ENCODE results near the gene HS1BP3.

Gene HS1BP3

DNA sequence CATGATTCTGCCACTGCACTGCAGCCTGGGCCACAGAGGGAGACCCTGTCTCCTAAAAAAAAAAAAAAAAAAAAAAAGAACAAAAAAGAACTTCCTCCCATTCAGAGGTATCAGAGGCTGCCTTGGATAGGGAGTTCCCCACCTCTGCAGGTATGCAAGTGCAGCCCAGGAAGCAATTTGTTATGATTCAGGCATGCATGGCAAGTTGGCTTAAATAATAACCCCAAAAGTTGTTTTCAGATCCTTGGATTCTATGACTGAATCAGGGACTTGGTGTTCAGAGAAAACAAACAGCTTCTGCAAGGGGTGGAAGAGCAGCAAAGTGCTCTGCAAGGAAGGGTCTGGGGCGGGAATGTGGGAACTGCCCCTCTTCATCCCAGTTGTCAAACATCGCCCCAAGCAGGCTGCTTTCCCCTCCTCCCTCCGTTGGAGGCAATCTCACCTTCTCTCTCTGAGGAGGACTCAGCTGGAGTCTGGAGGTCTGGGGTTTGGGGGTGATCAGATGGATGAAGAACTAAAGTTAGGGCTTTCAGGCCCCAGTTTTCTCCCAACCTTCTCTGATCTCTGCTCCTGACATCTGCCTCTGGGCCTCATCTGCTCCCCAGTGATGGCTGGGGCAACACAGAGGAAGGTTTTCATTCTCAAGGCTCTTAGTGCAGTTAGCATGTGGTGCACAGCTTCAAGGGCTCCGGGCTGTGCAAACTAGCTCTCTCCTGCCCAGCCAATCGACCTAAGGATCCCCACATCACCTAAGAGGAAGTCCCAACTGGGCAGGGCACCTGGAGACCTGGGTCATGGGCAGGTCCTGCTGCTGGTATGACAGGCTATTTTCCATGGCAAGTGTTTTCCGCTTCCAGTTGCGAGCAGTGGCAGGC is 12.5 kb upstream of the HS1BP3 start:
- no peak for DNase-seq (ENCODE audit: low spot score)

DNA sequence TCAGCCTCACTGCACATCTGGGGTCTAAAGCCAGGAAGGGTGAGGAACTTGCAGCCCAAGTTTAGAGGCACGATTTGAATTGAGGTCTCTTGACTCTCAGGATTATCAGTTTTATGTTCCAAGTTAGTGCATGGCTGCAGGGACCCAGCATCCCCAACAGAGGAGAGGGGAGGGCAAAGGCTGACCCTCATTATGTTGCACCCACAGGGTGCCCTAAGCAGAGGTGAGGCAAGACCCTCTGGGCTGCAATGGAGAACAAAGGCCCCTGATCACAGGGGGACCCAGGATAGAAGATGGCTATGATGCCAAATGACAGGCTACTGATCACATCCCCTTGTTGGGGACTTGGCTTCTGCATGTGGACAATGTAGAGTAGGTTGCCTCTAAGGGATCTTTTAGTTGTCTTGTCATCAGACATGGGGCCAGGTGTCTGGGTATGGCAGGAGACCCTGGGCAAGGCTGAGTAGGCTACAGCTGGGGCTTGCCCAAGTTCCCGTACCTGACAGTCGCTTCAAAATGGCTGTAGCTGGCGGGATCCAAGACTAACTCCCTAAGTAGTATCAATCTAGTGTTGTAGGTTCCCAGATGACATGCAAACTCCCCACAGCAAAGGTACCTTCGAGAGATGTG is 11.5 kb upstream of the HS1BP3 start:
- DNase-seq (ENCODE audit: low spot score): no peak

DNA sequence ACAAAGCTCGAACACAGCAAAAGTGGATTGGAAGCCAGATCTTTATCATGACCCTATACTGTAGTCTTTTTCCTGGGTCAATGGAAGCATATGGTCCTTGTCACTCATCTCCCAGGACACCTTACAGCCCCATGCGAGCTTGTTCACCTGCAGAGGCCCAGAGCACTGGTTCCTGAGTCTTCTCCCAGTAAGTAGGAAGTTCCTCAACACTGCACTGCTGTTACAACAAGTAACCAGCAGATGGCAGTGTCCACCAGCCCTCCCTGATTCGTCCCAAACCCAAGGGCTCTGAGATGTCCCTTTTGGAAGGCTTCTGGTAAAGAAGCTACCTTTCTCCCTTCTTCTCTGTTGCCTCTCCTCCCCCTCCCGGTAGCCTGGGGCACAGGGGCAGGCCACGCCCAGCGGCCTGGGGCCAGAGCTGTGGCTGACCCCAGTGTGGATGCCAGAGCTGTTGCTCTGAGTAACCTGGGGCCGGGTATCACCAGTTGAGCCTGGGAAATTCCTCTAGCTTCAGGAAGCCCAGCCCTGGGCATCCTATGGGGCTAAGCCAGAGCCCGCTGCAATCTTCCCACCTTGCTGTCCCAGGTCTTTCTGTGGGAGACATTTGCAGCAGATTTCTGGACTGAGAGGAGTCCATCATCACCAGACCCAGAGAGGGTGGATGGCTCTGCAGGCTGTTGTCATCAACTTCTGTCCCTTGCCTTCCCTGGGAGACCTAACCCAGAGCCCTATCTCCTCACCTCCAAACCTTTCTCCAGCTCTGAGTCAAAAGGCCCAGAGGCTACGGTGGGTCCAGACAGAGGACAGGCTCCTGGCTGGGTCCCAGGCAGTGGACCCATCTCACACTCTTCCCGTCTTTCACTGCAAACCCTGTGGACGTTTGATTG is 10.8 kb upstream of the HS1BP3 start:
- peak; percentile 86 for DNase-seq (ENCODE audit: low spot score)

DNA sequence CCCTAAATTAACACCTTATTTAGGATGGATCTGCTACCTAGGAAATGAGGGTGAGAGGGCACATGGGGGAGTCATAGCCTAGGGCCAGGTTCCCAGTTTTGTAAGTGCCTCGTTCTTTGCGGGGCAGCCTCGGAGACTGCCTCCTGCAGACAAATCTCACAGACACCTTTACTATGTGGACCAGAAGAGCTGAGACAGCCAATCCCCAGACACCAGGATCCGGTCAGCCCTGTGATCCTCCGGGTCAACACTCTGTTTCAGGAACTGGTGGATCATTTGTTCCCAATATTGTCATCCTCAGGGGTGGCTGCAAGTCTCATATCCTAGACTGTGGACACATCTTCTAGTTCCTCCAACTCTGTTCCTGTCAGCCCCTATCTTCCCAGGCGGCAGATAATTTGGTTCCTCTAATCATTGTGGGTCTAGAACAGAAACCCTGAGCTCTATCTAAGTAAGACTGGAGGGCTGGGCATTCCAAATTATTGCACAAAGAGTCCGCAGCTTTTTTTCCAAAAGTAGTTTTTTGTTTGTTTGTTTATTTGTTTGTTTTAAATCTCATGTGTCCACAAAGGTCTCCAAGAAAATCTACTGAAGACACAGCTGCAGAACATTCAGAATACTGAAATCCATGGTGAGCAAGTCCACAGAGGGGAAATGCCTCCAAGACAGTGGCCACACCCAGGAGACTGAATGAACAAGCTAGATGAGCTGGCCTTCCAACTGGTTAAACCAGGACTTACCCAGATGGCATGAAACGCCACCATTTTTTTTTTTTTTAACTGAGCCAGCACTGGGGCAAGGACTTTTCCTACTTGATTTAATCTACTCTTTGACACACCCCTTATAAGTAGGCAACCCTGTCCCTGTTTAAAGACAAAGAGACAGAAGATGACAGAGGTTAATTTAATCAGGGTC is 9.9 kb upstream of the HS1BP3 start:
- no peak for DNase-seq (ENCODE audit: low spot score)

DNA sequence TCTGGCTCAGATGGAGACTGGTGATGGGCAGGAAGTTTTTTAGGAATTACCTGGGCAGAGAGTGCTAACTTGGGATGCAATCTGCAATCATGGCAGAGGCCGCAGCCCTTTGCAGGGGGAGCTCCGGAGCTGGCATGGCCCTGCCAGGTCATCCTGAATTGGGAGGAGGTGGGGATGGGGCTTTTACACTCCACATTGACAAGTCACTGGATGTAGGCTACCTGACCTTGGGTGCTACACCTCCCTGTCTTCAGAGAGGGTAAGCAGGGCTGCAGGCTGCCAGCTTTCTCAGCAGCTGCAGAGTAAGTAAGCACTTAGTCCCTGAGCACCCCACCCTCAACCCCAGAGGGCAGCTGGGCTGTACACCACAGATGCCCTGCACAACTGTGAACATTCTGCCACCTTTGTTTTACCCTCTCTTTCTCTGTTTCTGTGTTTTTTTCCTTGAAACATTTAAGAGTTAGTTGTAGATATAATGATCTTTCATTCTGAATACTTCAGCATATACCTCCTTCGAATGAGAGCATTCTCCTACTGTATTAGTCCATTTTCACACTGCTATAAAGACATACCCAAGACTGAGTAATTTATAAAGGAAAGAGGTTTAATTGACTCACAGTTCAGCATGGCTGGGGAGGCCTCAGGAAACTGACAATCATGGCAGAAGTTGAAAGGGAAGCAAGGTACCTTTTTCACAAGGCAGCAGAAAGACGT is 6.8 kb upstream of the HS1BP3 start:
- no peak for DNase-seq (ENCODE audit: low spot score)

DNA sequence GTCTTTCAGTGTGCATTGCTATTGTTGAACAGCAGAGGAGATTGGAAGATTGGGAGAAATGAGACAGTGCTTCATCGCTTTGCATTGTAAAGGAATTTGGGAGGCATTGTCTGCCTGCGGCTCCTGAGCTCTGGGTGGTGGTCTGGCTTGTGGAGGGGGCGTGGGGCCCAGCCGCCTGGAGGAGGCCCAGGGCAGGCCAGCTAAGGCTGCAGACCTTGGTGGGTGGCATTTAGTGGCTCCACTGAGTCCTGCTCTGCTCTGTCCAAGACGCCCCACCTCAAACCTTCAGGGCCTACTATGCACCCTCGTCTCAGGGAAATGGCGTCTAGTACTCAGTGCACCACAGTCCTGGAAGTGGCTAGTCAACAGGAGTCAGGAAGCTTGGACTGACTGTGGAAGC is 5.7 kb upstream of the HS1BP3 start:
- DNase-seq (ENCODE audit: low spot score): no peak

DNA sequence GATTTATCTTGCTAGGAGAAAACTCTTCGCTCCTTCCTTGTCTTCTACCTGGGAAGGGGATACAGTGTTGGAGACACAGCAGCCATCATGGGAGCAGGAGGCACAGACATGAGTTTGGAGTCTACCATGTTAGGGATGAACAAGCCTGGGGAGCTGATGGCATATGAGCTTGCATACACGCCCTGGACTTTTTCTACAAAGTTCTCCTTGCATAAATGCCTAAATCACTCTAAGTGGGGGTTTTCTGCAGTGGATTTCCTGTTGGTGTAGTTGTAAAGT is 3.6 kb upstream of the HS1BP3 start:
- no peak for DNase-seq (ENCODE audit: low spot score)

DNA sequence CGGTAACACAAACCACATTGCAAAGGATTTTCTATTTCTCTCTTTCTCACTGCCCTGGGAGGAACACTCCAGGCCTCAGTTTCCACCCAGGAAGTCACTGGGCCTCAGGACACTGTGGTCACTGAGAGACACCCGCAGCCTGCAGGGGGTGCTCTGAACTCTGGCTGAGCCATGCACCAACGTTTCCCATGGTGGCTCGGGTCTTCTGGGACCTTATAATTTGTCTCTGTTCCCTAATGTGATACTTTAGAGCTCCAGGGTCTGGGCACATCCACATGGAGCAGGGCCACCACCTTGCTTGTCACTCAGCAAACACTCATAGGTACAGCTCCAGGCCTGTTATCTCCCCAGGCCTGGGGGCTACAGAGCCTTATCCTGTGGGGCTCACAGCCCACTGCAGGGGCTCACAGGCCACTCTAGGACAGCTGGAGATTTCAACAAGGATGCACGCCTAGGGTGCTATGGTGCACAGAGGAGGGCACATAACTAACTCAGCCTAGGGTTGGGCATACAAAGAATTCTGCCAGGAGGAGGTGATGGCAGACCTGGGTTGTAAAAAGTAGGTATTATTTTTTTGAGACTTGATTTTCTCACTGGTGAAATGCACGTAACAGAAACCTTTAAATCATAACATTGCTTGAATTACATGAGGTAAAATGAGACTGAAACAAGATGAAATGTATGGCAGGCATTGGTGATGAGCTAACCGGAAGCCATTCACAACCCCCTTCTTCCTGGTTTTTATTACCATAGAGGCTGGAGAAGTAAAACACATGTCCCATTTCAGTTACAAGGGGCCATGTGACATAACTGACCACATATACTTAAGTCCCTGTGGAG is 3.0 kb upstream of the HS1BP3 start:
- DNase-seq (ENCODE audit: low spot score): no peak

DNA sequence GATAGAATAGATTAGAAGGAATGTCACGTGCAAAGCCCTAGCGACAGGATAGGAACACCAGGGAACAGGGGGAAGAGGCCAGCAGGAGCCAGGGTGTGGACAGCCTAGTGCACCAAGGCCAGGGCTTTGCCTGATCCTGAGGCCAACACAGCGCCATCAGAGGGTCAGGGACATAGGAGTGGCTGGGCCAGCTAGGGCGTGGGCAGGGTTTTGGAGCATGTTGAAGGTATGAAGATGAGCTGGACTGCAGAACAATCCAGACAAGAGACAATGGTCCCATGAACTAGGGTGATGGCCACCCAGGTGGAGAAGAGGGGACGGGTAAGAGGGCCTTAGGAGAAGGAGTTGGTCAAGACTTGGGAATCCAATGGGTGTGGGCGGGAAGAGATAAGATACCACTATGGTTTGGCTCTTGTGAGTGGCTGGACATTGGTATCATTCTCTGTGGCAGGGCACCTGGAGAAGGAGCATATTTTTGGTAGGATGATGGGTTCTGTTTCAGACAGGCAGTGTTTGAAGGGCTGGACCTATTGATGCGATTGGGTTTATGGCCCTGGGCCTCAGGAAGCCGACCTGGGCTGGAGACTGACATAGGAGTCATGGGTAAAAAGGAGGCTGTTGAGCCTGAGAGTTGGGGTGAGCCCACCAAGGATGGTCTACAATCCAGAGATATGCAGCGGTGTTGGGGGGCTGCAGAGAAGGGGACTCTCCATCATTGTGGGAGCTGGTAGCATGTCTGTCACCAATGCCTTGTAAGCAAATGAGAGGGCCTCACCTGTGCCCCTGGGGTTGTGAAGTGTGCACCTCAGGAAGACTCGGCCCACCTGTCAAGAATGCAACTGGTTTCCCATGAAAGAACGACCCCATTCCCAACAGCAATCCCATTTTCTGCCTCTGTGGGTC is 2.0 kb upstream of the HS1BP3 start:
- DNase-seq (ENCODE audit: low spot score): no peak

DNA sequence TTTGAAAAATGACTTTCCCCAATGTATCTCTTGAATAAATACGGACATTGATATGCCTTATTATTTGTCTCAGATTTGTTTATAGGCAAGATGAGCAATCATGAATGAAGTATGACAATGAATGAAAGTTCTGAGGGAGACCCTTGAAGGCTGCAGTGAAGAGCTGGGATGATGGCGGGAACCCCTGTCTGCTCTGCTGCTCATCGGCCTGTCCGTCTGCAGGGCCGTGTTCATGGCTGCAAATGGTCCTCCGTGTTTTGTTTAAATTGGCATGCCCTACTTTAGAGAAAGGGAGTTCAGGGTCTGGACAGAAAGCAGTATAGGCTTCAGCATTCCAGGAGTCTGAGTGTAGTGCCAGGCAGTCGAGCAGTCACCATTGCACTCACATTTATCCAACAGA is 1.2 kb upstream of the HS1BP3 start:
- no peak for DNase-seq (ENCODE audit: low spot score)

DNA sequence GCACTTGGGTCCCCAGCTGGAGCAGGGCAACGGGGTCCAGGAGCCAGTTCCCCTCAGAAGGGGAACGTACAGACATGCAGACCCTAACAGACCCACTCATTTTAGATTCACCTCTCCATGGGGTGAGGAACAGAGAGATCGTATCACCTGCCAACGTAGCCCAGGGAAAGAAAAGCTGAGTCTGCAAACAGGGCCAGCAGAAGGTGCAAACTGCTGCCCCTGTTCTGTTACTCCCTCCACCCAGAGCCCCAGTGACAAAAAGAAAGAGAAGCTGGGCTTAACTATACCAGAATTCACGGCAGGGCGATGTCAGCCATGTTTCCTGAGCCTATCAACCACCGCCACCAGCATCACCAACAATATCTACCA is 817 bp upstream of the HS1BP3 start:
- no peak for DNase-seq (ENCODE audit: low spot score)

DNA sequence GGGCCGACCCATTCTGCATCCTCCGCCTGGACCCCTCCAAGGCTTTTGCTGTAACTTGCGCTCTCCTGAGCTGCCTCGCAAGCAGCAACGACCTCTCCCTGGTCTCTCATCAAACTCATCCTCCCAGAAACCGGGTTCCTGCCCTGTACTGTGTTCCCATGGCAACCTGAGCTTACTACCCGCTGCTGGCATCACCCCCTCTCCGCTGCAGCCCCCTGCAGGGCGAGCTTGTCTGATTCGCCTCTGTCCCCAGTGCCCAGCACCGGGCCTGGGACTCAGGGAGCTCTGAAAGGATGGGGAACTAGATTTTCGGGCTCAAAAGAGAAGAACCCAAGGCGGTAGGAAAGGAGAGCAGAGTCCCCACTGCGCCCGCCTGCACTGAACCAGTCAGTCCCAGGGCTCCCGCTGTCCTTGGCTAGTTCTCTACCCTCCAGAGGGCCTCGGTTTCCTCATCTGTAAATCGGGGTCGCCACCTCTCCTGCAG is 463 bp downstream of the HS1BP3 start:
- peak; percentile 65 for DNase-seq (ENCODE audit: low spot score)

DNA sequence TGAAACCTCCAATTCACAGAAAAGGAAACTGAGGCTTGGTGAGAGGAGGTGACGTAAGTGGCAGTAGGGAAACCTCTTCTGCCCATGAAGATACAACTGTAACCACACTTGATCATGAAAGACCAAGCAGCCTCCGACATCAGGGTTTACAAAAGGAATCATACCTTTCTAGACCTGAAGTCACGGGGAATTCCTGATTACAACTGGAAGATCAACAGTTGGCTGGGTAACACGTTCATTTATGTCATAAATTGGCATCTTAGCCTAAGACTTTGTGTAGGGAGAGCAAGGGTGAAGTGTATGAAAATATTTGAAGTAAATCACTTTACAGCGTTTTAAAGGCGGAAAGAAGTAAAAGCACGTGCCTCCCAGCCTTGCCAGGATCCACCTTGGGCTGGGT is 922 bp downstream of the HS1BP3 start:
- DNase-seq (ENCODE audit: low spot score): no peak

DNA sequence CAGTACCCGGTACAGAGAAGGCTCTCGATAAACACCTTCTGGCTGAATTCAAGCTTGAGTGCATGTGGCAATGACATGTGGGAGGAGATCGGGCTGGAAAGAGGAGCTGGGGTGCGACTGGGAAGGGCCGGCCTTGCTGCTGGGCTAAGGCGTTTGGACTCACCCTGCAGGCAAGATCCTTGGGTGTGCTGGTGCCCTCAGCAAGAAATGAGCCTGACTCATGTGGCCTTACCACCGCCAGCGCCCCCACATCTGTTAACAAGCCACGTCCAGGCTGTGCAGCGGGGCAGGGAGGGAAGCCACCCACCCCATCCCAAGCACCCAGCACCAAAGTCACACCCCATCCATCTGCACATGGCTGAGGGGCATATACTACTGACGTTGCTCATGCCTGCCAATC is 1.3 kb downstream of the HS1BP3 start:
- DNase-seq (ENCODE audit: low spot score): peak; percentile 26

DNA sequence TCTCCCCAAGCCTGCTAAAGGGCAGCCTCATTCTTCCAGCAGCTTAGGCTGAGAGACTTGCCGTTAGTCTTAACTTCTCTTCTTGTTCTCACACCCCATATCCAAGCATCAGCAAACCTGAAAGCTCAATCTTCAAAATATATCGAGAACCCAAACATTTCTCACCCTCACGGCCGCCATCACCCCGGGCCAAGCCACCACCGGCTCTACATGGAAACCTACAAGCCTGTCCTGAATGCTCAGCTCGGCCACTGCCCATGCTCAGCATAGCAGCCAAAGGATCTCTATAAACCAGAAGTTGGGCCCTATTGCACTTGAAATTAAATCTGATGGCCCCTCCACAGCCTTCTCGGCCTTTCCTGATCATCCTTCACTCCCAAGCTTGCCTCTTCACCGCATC is 2.1 kb downstream of the HS1BP3 start:
- DNase-seq (ENCODE audit: low spot score): no peak

DNA sequence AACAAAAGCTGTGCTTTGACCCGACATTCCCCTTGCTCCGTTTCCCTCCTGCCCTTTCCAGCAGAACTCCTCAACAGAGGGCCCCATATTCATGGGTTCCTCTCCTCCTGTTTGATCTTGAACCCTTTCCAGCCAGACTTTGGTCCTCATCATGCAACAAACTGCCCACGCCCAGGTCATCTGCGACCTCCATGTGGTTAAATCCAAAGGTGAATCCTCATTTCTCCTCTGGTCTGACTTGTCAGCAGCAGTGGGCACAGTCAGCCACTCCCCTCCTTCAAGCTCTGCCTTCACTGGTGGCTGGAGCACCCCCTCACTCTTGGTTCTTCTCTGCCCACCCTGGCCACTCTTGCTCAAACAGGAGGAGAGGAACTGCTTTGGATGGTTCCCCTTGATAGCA is 2.7 kb downstream of the HS1BP3 start:
- no peak for DNase-seq (ENCODE audit: low spot score)

DNA sequence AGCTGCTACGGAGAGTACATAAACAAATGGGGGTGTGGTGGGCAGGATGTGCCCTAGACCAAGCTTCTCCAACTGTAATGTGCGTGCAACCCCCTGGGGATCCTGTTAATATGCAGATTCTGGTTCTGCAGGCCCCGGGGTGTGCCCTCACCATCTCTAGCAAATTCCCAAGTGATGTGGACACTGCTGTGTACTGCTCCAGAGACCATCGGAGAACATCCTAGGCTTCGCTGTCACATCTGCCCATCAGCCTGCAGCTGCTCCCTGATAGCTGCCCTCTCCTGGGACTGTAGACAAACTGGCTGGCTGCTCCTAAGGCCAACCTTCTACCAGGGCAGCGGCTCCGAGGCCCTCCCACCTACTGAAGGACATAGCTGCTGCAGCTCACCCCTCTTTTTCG is 3.2 kb downstream of the HS1BP3 start:
- no peak for DNase-seq (ENCODE audit: low spot score)

DNA sequence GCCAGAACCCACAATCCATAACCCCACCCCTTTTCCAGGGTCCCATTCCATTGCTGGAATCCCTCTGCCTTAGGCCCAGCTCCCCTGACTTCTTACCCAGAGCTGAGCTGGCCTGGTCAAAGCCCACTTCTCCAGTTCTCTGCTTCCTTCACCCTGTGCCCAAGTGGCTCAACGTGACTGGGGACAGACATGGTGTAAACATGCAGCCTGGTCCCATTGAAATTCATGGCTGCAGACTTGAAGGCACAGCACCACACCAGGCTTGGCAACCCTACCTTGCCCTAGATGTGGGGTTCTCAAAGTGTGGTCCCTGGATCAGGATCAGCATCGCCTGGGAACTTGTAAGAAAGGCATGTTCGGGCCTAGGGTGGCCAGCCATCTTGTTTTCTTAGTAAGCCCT is 3.7 kb downstream of the HS1BP3 start:
- no peak for DNase-seq (ENCODE audit: low spot score)

DNA sequence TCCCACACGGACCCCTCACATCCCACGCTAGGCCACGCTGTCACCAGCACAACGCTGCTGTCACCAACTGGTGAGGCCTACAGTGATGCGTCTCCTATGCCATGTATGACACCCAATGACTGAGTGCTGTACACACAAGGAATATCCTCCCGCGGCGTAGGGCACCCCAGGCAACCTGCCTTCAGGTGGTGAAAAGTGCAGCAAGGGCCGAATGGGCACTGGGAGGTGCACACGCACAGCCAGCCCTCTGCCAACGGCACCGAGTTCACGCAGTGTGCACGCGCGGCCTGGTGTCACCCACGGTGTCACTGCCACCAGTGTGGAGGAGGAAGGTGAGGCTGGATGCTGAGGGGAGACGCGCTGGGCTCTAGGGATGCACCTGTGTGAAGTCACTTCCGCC is 4.5 kb downstream of the HS1BP3 start:
- no peak for DNase-seq (ENCODE audit: low spot score)

Measured in Ammon's horn (tissue), 1 donor.